ENCODE results near the gene PRMT2.

PRMT2 gene

GRCh38 chr21:46635324-46636180 lies at the start of gene PRMT2:
TSS of gene PRMT2 (plus strand) at chr21:46635674. CDS start at chr21:46636952, 1,278 bp downstream.
- peak; percentile 89 for DNase-seq

GRCh38 chr21:46594276-46594675 lies 41.2 kb upstream of the PRMT2 start:
- DNase-seq, result no peak

GRCh38 chr21:46596201-46596600 lies 39.3 kb upstream of the PRMT2 start:
- no peak for DNase-seq

GRCh38 chr21:46597031-46597430 lies 38.4 kb upstream of the PRMT2 start:
- no peak for DNase-seq

- DNase-seq, result no peak
Measured at GRCh38 chr21:46597896-46598343, 37.6 kb upstream of the PRMT2 start.

GRCh38 chr21:46598581-46599572 lies 36.6 kb upstream of the PRMT2 start:
- no peak for DNase-seq

GRCh38 chr21:46600305-46600704 lies 35.2 kb upstream of the PRMT2 start:
- no peak for DNase-seq

- DNase-seq, result no peak
Measured at GRCh38 chr21:46600978-46601377, 34.5 kb upstream of the PRMT2 start.

- no peak for DNase-seq
Measured at GRCh38 chr21:46603228-46603627, 32.2 kb upstream of the PRMT2 start.

- no peak for DNase-seq
Measured at GRCh38 chr21:46604329-46604974, 31.0 kb upstream of the PRMT2 start.

GRCh38 chr21:46604975-46605766 lies 30.3 kb upstream of the PRMT2 start, which contains the start of gene S100B:
TSS of gene S100B (minus strand) at chr21:46605082. CDS start at chr21:46602415, 2,667 bp downstream.
- no peak for DNase-seq

- DNase-seq, result no peak
Measured at GRCh38 chr21:46605767-46606426, 29.6 kb upstream of the PRMT2 start.

GRCh38 chr21:46606427-46606813 lies 29.1 kb upstream of the PRMT2 start:
- DNase-seq, result no peak

- no peak for DNase-seq
Measured at GRCh38 chr21:46607636-46608035, 27.8 kb upstream of the PRMT2 start.

- no peak for DNase-seq
Measured at GRCh38 chr21:46608672-46609111, 26.8 kb upstream of the PRMT2 start.

- no peak for DNase-seq
Measured at GRCh38 chr21:46610018-46610701, 25.3 kb upstream of the PRMT2 start.

GRCh38 chr21:46613391-46613790 lies 22.1 kb upstream of the PRMT2 start:
- no peak for DNase-seq

- DNase-seq, result no peak
Measured at GRCh38 chr21:46616050-46616449, 19.4 kb upstream of the PRMT2 start.

GRCh38 chr21:46616656-46617055 lies 18.8 kb upstream of the PRMT2 start:
- DNase-seq, result no peak

- DNase-seq, result no peak
Measured at GRCh38 chr21:46617267-46618051, 18.0 kb upstream of the PRMT2 start.
